ENCODE results near the gene NUP42. TPM values are rescaled to one million over a fixed set of nuclear protein-coding genes. Genes with fewer than 3 reads are reported as not detected.

NUP42 gene
- total and polyA plus RNA-seq, 2 of the 13 experiments (the other 11 are each of a cell fraction or from before 2014, with no cell fraction given) = 32.0 to 51.5 TPM

DNA sequence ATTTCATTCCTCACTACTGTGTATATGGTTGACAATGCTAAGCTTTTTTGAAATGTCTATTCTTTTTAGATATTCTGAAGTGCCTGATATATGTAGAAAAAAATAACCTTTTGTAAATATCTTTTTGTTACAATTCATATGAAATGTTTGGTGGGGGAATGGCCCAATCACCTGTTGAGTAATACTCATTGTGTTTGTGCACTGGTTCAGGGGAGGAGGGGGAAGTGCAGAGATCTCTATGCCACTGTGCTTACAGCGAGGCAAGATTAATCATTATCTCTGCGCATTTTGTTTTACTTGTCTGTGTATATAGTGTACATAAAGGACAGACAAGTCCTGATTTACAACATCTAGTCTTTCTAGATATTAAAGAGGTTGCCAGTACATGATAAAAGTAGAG, 25.2 kb downstream of the NUP42 start (continued):
- TF ChIP-seq, protein P1, sequence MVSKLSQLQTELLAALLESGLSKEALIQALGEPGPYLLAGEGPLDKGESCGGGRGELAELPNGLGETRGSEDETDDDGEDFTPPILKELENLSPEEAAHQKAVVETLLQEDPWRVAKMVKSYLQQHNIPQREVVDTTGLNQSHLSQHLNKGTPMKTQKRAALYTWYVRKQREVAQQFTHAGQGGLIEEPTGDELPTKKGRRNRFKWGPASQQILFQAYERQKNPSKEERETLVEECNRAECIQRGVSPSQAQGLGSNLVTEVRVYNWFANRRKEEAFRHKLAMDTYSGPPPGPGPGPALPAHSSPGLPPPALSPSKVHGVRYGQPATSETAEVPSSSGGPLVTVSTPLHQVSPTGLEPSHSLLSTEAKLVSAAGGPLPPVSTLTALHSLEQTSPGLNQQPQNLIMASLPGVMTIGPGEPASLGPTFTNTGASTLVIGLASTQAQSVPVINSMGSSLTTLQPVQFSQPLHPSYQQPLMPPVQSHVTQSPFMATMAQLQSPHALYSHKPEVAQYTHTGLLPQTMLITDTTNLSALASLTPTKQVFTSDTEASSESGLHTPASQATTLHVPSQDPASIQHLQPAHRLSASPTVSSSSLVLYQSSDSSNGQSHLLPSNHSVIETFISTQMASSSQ (IDR thresholded peaks at IDR 0.05; ENCODE audit: low read depth) = peak; percentile 75
- TF ChIP-seq, protein P1 (CRISPR knock-in tag; IDR thresholded peaks at IDR 0.05; ENCODE audit: borderline replicate concordance) = peak; percentile 77; the same call in 1 of the 2 replicates
- TF ChIP-seq, protein P2, sequence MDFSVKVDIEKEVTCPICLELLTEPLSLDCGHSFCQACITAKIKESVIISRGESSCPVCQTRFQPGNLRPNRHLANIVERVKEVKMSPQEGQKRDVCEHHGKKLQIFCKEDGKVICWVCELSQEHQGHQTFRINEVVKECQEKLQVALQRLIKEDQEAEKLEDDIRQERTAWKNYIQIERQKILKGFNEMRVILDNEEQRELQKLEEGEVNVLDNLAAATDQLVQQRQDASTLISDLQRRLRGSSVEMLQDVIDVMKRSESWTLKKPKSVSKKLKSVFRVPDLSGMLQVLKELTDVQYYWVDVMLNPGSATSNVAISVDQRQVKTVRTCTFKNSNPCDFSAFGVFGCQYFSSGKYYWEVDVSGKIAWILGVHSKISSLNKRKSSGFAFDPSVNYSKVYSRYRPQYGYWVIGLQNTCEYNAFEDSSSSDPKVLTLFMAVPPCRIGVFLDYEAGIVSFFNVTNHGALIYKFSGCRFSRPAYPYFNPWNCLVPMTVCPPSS (IDR thresholded peaks at IDR 0.05) = no peak
- TF ChIP-seq FOXA3 (CRISPR knock-in tag; IDR thresholded peaks at IDR 0.05) (peak; percentile 74), ZNF180 (CRISPR knock-in tag; IDR thresholded peaks at IDR 0.05; ENCODE audit: borderline replicate concordance, low read depth) (no peak), SOX5 (CRISPR knock-in tag; IDR thresholded peaks at IDR 0.05; ENCODE audit: borderline replicate concordance) (peak; percentile 81), LCORL (IDR thresholded peaks at IDR 0.05) (no peak), LCORL (CRISPR knock-in tag; IDR thresholded peaks at IDR 0.05) (0 out of 2 replicates have a peak, but pooled peaks have one; percentile 20), SALL1 (CRISPR knock-in tag; IDR thresholded peaks at IDR 0.05) (peak; percentile 43; the same call in 1 of the 2 replicates), GFI1 (CRISPR knock-in tag; IDR thresholded peaks at IDR 0.05; ENCODE audit: borderline replicate concordance) (0 out of 2 replicates have a peak, but pooled peaks have one; percentile 27), FOSL2 (CRISPR knock-in tag; IDR thresholded peaks at IDR 0.05) (0 out of 2 replicates have a peak, but pooled peaks have one; percentile 12), CEBPB (IDR thresholded peaks at IDR 0.05; ENCODE audit: borderline replicate concordance, low read depth, low read length) (peak; percentile 84), SOX6 (IDR thresholded peaks at IDR 0.05) (no peak), SOX6 (CRISPR knock-in tag; IDR thresholded peaks at IDR 0.05) (peak; percentile 89), FOXP1 (IDR thresholded peaks at IDR 0.05) (no peak), FOXP1 (CRISPR knock-in tag; IDR thresholded peaks at IDR 0.05) (peak; percentile 74; the same call in 1 of the 2 replicates), ELF3 (CRISPR knock-in tag; IDR thresholded peaks at IDR 0.05) (peak; percentile 37; the same call in 1 of the 2 replicates), SAP130 (CRISPR knock-in tag; IDR thresholded peaks at IDR 0.05; ENCODE audit: low read depth) (0 out of 2 replicates have a peak, but pooled peaks have one; percentile 33), ZNF644 (CRISPR knock-in tag; IDR thresholded peaks at IDR 0.05; ENCODE audit: low read depth) (peak; percentile 42; the same call in 1 of the 2 replicates)
- TF ChIP-seq, protein P3, sequence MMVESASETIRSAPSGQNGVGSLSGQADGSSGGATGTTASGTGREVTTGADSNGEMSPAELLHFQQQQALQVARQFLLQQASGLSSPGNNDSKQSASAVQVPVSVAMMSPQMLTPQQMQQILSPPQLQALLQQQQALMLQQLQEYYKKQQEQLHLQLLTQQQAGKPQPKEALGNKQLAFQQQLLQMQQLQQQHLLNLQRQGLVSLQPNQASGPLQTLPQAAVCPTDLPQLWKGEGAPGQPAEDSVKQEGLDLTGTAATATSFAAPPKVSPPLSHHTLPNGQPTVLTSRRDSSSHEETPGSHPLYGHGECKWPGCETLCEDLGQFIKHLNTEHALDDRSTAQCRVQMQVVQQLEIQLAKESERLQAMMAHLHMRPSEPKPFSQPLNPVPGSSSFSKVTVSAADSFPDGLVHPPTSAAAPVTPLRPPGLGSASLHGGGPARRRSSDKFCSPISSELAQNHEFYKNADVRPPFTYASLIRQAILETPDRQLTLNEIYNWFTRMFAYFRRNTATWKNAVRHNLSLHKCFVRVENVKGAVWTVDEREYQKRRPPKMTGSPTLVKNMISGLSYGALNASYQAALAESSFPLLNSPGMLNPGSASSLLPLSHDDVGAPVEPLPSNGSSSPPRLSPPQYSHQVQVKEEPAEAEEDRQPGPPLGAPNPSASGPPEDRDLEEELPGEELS (CRISPR knock-in tag; IDR thresholded peaks at IDR 0.05) = peak; percentile 68
- TF ChIP-seq, protein P4, sequence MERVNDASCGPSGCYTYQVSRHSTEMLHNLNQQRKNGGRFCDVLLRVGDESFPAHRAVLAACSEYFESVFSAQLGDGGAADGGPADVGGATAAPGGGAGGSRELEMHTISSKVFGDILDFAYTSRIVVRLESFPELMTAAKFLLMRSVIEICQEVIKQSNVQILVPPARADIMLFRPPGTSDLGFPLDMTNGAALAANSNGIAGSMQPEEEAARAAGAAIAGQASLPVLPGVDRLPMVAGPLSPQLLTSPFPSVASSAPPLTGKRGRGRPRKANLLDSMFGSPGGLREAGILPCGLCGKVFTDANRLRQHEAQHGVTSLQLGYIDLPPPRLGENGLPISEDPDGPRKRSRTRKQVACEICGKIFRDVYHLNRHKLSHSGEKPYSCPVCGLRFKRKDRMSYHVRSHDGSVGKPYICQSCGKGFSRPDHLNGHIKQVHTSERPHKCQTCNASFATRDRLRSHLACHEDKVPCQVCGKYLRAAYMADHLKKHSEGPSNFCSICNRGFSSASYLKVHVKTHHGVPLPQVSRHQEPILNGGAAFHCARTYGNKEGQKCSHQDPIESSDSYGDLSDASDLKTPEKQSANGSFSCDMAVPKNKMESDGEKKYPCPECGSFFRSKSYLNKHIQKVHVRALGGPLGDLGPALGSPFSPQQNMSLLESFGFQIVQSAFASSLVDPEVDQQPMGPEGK (CRISPR knock-in tag; IDR thresholded peaks at IDR 0.05) = peak; percentile 35; the same call in 1 of the 2 replicates
- TF ChIP-seq, protein P5, sequence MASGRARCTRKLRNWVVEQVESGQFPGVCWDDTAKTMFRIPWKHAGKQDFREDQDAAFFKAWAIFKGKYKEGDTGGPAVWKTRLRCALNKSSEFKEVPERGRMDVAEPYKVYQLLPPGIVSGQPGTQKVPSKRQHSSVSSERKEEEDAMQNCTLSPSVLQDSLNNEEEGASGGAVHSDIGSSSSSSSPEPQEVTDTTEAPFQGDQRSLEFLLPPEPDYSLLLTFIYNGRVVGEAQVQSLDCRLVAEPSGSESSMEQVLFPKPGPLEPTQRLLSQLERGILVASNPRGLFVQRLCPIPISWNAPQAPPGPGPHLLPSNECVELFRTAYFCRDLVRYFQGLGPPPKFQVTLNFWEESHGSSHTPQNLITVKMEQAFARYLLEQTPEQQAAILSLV (CRISPR knock-in tag; IDR thresholded peaks at IDR 0.05; ENCODE audit: borderline replicate concordance) = no peak

Measured in HepG2 (cell line).